NCI-H748 (cell line): ENCODE measurements around the gene CTNND2.
A peak's percentile ranks its signal among the peaks of the same experiment; 100 is the strongest.
"Not testable (repeated sequence)": the region's sequence is repeated elsewhere in the genome, so short reads cannot be mapped to it uniquely, and the experiment has no call there.

Experiments used
- DNase-seq: peaks from one replicate; lab custom pipeline; 2025; ENCODE audit not compliant: unreplicated experiment; lab: John Stamatoyannopoulos, UW

Gene CTNND2

GRCh38 chr5:11335881-11336760 is 568.1 kb downstream of the CTNND2 start:
- no peak for DNase-seq

- peak; percentile 22 for DNase-seq
These were observed 569.8 kb downstream of the CTNND2 start for GRCh38 chr5:11334404-11334803.

GRCh38 chr5:11329679-11330078 is 574.6 kb downstream of the CTNND2 start:
- no peak for DNase-seq

- DNase-seq, result no peak
These were observed 579.5 kb downstream of the CTNND2 start for GRCh38 chr5:11324521-11325289.

GRCh38 chr5:11323761-11324160 is 580.5 kb downstream of the CTNND2 start:
- no peak for DNase-seq

- DNase-seq, result no peak
These were observed 582.1 kb downstream of the CTNND2 start for GRCh38 chr5:11322133-11322532.

- DNase-seq, result no peak
These were observed 584.2 kb downstream of the CTNND2 start for GRCh38 chr5:11319836-11320580.

- DNase-seq, result not testable (repeated sequence)
These were observed 590.6 kb downstream of the CTNND2 start for GRCh38 chr5:11313694-11314093.

GRCh38 chr5:11311731-11312130 is 592.5 kb downstream of the CTNND2 start:
- DNase-seq, result no peak

GRCh38 chr5:11311272-11311671 is 593.0 kb downstream of the CTNND2 start:
- DNase-seq, result no peak

GRCh38 chr5:11310158-11310557 is 594.1 kb downstream of the CTNND2 start:
- DNase-seq, result no peak

GRCh38 chr5:11306365-11306764 is 597.9 kb downstream of the CTNND2 start:
- no peak for DNase-seq

- no peak for DNase-seq
These were observed 599.0 kb downstream of the CTNND2 start for GRCh38 chr5:11305245-11305644.

GRCh38 chr5:11304641-11305040 is 599.6 kb downstream of the CTNND2 start:
- no peak for DNase-seq

GRCh38 chr5:11302663-11303062 is 601.6 kb downstream of the CTNND2 start:
- no peak for DNase-seq

- DNase-seq, result no peak
These were observed 603.1 kb downstream of the CTNND2 start for GRCh38 chr5:11301171-11301570.

- DNase-seq, result no peak
These were observed 603.5 kb downstream of the CTNND2 start for GRCh38 chr5:11300736-11301135.

GRCh38 chr5:11298877-11299276 is 605.4 kb downstream of the CTNND2 start:
- no peak for DNase-seq

- DNase-seq, result no peak
These were observed 610.7 kb downstream of the CTNND2 start for GRCh38 chr5:11293523-11293922.

GRCh38 chr5:11292648-11293356 is 611.4 kb downstream of the CTNND2 start:
- no peak for DNase-seq

GRCh38 chr5:11289733-11290132 is 614.5 kb downstream of the CTNND2 start:
- DNase-seq, result no peak
